GM18502 (cell line): ENCODE results near the gene C19orf81.

Experiments used
- ATAC-seq: cut with Tn5 transposase; IDR thresholded peaks from one replicate; pipeline ENCODE4 v1.9.1; 2021; ENCODE audit warnings: mild to moderate bottlenecking; ENCODE audit not compliant: unreplicated experiment, poor library complexity

C19orf81 gene

DNA sequence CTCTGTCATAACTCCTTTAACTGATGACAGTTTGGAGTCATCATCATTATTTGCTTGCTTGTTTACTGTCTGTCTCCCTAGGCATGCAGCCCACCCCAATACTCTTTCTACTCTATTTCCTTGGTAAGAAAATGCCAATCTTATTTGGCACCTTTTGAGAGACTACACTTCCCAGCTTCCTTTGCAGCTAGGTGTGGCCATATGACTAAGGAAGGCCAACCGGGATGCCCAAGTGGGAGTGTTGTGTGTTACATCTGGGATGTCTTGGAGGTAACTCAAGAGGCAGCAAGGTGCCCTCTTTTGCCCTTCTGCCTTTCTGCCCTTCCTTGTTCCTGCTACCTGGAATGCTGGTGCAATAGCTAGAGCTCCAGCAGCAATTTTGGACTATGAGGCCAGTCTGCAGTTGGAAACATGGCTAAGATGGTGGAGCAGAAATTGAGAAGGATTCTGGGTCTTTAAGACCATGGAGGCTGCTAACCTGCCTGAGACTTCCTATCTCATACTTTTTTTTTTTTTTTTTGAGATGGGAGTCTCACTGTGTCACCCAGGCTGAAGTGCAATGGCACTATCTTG, 27.5 kb downstream of the C19orf81 start:
- ATAC-seq = no peak

DNA sequence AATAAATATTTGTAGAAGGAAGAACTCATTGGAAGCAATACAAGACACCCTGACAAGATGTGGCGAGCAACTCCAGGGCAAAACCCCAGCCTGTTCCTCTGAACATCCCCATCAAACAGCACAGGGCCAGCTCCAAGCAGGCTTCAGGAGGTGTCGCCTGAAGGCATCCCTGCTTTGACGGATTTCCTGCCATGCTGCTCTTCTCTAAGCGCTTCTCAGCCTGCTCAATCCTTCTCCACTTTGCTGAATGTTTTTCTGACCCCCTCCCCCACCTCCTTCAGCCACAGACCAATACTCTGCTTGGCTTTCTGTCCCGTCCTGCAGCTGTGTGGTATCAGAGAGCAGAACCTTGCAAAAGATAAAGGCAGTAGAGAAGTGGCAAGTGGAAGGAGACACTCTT, 28.4 kb downstream of the C19orf81 start:
- no peak for ATAC-seq

DNA sequence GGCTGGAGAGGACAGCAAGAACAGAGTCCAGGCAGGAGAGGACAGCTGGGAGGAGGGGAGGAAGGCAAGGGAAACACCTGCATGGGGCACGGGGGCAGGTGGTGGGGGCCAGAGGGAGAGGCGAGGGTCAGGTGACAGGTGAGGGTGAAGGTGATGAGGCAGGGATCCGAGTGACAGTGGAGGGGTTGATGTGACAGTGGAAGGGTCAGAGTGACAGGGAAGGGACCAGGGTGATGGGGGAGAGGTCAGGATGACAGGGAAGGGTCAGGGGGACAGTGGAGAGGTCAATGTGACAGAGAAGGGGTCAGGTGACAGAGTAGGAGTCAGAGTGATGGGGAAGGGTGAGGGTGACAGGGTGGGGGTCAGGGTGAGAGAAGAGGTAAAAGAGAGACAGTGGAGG, 29.1 kb downstream of the C19orf81 start:
- no peak for ATAC-seq

DNA sequence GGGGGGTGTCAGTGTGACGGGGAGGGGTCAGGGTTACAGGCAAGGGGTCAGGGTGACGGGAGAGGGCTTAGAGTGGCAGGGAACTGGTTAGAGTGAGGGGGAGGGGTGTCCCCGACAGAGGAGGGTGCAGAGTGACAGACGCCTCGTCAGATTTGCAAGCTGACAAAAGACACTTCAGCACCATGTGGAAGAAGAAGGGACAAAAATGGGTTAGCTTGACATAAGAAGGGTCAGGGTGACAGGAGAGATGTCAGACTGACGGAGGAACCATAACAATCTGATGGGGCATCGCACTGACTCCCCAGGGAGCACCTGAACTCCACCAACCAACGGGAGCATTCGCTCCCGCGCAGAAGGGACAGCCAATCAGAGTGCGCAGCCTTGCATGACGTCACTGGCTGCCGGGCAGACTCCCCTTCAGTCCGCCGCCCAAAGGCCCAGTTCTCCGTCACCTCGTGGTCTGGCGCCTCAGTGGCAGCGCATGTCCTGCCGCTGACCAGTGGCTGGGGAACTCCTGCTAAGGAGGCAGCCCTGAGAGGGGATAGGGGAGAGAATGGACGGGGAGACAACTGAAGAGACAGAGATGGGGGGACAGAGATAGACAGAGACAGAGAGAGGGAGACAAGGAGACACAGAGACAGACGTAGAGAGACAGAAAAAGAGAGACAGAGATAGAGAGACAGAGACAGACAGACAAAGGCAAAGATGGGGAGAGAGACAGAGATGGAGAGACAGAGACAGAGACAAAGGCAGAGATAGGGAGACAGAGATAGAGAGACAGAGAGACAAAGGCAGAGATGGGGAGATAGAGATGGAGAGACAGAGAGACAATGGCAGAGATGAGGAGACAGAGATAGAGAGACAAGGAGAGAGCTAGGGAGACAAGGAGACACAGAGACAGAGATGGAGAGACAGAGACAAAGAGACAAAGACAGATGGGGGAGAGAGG, 30.2 kb downstream of the C19orf81 start:
- peak; percentile 83 for ATAC-seq

DNA sequence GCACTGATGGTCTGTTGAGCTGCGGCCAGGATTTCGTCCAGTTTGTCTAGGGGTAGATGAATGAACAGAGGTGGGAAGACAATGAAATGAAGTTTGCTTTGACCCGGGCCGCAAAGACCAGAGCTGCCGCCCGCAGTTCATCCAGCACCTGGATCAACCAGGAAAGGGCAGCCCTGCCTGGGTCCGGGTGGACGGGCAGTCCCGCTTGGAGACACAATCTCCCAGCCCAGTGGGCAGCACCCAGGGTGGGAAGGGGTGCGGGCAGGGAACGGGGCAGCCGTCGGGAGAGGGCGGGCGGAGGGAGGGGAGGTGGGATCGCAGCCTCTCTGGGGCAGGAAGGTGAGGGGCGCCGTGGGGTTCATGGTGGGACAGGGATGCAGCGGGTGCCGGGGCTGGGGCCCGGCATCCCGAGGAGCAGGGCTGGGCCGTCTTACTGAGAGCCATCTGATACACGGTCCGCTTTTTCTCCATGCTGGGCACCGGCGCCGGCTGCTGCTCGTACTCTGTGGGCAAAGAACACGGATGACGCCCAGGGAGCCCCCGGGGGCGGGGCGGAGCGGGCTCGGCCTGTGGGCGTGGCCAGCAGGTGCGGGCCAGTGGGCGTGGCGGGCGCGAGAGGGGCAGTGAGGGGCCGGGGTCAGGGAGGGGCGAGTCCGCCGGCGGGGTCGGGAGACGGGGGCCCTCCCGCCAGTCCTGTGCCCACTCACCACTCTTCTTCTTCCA, 37.2 kb downstream of the C19orf81 start:
- ATAC-seq = no peak

DNA sequence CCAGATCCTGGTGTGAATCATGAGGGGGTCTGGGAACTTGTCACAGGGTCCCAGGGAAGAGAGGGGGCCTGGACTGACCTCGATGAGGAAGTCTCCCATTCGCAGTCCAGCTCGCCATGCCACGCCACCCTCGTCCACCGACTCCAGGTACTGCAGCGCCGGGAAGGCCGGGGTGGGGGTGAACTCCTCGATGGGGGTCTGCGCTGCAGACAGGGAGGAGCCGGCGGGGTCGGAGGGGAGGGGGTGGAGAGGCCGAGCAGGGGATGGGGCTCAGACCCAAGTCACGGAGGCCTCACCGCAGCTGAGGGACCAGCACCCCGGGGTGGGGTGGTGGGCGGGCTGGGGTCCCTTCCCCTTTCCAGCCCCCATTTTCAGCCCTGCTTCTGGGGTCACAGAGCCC, 39.5 kb downstream of the C19orf81 start:
- no peak for ATAC-seq

DNA sequence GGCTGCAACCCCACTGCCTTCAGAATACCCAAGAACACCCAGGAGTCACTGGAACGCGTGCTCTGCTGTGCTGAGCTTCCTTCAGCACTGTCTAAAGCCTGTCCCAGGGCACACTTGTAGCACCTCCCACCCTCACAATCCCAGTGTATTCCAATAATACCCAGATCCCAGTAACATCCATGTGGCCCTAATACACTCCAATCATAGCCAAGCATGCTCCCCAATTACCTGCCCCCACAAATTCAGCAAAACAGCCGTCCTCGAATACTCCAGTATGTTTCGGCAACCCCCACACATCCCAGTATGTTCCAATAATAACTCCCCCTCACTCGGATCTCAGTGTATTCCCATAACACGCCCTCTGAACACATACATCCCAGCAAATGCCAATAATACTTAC, 41.2 kb downstream of the C19orf81 start:
- no peak for ATAC-seq

DNA sequence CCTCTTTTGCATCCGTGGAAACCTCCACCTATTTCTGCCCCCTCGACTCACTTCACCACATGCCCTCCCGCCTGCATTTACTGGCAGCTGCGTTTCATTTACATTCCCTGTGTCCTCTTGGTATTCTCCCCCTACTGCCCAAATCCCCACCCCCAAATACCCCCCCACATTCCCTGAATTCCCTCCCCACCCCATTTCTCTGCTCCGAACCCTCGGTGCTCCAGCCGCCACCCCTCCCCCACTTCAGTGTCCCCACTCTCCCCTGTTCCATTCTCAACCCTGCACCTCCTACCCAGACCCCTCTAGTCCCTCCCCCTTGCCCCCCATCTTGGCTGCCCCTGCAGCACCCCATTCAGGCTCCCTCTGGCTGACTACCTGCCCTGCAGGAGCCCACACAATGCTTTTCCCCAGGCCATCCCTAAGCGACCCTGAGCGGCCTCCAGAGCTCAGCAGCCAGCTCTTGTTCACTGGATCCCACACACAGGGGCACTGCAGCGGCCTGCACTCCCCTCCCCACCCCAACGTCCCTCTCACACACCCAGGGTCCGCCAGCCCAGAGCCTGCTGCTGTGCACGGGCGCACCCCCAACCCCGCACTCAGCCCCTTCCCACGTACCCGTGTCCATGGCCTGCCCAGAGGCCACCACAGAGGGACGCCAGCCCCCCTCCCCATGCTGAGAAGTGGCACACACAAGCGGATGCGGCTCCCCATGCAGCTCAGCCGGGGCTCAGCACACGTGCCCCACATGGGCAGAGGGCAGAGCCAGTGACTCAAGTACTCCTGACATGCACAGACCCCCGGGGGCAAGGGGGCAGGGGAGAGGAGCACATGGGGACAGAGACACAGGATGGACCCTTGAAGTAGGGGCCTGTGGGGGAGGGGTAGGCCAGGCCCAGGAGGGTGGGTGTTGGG, 44.1 kb downstream of the C19orf81 start:
- no peak for ATAC-seq

DNA sequence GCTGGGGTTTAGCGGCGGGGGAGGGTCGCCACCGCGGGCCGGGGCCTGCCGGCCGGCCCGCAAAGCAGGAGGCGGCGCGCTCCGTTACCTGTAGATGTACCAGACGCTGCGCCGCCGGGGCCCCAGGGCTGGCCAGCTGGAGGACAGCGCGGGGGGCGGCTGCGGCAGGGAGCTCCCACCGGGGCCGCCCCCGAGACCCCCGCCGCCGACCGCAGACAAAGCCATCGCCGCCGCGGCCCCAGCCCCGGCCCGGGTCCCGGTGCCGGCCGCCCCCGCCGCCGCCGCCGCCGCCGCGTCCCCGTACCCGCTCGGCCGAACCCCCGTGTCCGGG, 45.5 kb downstream of the C19orf81 start:
- ATAC-seq = no peak

DNA sequence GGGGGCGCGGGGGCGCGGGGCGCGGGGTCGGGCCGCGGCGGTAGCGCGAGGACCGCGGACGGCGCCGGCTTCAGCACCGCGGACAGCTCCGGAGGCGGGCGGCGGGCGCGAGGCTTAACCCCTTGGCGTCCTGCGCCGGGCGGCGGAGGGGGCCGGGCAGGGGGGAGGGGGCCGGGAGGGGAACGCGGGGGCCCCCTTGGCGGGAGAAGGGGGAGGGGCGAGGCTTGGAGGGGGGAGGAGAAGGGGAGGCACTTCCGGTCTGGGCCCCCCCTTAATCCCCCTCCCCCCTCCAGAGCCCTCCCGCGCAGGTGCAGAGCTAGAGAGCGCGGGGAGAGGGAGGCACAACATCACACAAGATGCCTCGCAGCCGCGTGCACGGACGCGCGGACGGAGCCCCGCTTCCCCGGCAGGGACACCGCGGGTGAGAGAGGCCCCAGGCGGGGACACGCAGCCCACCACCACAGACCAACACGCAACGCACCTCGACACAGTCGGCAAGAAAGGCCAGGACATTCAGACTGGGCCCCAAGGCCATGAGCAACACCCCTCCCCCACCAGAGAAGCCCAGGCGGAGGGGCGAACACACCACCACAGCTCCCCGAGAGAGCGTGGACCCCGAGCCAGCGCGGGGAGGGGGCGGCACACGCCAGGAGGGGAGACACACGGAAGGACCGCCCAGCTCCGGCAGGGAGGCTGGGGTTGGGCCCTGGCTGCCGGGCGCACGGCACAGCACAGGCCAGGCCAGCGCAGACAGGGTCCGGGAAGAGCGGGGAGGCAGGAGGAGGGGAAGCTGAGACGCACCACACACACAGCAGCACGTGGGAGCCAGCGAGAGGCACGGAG, 46.2 kb downstream of the C19orf81 start:
- ATAC-seq = no peak

DNA sequence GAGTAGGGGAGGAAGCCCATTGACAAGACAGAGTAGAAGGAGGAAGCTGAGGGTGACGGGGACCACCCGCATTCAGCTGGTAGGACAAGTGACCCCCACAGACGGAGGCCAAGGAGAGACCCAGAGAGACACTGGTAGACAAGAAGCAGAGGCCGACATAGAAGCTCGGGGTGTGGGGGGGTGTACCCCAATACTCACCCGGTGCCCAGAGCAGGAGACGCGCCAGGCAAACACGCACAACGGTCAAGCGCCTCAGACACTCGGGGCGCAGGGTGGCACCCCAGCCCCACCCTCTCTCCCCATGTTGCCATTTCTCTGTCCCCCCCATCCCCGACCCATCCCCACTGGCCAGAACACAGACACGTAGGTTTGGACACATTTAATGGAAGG, 46.8 kb downstream of the C19orf81 start:
- no peak for ATAC-seq

DNA sequence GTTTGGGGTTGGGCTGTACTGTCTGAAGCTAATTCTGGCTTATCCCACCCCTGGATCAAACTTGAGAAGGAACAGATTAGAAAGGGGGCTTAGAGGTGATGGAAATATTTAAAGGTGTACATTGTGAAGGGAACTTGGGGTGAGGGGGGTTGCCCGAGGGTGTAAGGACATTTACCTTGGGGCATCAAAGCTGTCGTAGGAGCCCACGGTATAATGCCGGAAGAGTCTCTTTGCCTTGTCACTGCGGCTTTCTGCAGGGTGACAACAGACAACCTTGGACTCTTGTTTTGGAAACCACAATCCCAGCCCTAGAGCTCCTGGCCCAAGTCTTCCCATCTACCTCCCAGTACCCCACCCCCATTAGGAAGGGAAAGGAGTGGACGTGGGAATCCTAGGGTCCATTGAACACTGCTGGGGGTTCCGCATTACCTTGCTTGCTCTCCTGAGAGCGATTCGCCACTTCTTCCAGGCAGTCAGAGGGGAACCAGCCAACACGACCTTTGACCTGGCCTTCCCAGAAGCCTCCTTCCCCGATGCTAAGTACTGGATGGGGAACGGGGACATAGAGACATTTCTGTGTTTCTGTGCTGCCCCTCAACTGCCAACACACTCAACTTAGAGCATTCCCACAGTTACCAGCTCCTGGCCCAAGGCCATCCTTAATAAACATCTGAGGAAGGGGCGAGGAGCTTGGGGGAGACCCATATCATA, 48.3 kb downstream of the C19orf81 start:
- no peak for ATAC-seq

DNA sequence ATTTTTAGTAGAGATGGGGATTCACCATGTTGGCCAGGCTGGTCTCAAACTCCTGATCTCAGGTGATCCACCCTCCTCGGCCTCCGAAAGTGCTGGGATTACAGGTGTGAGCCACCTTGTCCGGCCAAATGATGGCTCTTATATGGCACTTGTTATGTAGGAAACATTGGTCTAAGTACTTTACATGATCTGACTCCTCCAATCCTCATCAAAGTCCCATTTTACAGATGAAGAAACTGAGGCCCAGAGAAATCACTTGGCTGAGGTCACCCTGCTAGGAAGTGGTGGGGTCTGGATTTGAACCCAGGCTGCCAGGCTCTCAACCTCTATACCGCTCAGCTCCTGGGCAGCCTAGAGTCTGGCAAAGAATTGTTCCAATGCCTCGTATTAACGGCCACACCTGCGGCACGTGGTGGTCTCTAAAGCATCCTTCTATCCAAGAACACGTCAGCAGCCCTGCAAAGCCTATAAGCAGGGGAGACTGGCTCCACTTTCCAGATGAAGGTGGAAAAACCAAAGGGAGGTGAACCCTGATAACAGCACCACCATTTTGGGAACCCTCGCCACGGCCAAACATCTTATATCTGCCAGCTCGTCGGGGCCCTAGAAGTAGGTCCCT, 52.2 kb downstream of the C19orf81 start:
- no peak for ATAC-seq

DNA sequence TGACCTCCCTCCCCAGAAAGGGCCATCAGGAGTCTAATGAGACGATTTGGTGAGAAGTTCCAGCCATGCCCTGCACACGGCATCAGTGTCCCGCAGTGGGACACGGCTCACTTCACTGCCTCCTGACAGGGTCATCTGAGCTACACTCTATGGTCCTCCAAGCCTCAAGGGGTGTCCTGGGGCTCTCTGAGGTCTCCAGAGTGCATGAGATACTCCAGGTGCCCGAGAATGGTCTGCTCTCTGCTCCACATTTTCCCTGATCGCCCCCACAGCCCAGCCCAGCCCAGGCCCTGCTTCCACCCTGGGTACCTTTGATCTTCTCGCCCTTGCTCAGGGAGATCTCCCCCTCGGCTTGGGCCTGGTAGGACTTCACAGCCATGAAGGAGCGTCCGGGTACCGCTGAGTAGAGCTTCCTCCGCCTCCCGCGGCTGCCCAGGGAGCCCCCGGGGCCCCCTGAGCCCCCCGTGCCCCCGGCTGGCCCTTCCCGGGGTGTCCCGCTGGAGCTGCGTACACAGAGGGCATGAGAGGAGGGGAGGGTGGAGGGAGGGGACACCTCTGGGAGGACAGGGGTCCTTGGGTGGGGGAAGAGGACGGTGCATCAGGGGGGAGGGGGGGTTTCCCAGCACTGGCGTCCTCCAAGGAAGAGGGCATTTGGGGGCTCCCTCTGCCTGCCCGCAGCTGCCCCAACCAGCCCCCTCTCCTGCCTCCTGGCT, 53.1 kb downstream of the C19orf81 start:
- ATAC-seq = no peak

DNA sequence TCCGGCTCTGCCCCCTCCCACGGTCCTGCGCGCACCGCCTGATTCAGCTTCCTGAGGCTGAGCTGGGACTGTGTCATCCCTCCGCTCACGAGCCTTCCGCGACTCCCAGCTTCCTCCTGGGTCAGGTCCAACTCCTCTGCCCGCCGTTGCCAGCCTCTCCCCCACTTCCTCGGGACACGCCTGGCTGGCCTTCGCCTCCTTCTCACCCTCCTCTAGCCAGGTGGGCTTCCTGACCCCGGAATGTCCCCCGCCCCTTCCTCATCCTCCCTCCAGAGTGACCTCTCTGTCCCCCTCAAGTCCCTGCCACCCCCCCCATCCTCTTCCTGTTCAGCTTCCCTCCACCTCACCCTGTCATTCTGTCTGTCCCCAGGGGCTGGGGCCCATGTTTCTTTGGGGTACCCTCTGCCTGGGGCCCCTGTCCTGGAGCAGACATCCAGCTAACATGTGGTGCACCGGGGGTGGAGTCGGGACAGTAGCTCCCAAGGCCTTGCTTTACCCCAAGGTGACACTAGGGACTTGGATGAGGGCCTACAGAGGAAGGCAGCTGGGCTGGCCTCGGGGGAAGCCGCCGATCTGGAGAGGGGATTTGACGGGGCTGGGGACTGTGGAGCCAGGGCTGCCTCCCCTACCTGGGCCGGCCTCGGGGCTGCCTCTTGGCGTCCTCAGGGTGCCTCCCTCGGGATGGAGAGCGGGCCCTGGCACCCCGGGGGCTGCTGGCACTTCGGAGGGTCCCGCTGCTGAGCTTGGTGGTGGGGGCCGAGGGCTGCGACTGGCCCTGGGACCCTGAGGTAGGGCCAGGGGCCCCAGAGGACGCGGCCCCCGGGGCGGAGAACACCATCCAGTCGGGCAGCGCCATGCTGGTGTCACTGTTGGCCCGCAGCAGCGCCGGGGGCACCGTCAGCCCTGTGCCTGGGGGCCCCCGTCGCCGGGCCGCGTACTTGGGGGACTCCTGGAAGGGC, 53.9 kb downstream of the C19orf81 start:
- no peak for ATAC-seq

DNA sequence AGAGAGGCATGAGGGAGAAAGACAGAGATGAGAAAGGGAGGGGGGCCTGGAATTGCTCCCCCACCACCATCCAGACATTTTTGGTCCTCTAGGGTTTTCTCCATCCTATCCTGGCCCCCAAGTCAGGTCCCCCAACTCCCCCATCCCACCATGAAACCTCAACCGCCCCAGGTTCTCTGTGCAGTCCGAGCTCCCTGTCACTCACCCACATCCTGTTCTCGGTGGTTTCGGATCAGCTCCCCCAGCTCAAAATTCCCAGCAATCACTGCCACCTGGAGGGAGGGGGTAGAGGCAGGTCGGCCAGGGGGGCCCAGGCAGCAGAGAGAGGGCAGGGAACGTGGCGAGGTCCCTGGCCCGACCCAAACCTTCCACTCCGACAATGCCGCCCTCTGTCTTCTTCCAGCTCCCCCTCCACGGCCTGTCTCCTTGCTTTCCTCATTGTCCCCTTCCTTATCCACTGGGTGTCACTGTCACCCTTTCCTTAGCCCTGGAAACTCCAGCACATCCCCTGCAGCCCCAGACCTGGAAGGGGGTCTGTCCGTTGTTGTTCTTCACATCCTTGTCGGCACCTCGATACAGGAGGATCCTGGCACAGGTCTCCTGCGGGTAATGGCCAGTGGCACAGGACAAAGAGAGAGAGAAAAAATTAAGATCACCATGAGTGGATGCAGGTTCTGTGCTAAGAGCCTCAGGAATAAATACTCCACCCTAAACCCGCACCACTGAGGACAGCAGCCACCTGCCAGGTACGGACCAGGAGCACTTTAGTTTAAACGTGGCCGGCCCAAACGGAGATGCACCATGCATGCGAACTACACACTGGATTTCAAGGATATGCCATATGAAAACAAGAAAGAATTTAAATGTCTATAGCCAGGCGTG, 54.9 kb downstream of the C19orf81 start:
- ATAC-seq = no peak
